ENCODE data around the gene AFG1L.
"Not testable (repeated sequence)": the region's sequence is repeated elsewhere in the genome, so short reads cannot be mapped to it uniquely, and the experiment has no call there.

The AFG1L gene

GRCh38 chr6:108556866-108557493 lies 262.1 kb downstream of the AFG1L start:
- DNase-seq (ENCODE audit: low read depth), result no peak

GRCh38 chr6:108557494-108558371 lies 262.9 kb downstream of the AFG1L start:
- DNase-seq (ENCODE audit: low read depth), result peak; percentile 78

DNA sequence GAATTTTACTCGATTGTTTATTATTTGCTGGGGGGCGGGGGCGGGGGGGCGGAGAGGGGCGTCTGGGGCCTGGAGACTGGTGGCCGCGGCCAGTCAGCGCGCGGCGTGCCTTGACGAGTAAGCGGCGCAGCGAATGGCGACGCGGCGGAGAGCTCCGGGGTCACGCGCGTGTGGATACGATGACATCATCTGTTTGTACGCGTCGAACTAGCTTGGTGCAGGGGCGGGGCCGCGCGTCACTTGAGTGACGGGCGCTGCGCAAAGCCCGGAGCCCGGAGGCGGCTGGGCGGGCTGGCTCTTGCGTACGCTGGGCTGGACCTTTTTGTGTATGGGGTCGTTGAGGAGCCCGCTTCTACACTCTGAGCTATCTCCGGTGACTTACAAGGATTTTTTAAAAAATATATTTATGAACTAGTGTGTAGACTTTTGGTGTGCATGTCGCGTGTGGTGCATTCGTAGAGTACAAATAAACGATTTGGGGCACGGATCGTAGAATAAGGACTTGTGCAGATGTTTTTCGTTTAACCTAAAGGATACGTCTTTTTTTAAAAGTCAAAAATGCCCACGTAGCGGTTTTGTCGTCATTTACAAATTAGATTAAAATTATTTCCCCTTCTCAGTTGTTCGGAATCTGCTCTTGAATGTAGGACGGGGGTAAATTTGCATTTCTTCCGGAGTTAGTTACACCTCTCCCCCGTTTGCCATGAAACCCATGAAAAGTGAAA lies 263.7 kb downstream of the AFG1L start:
- DNase-seq (ENCODE audit: low read depth), result peak; percentile 96

GRCh38 chr6:108559097-108559883 lies 264.4 kb downstream of the AFG1L start:
- peak; percentile 85 for DNase-seq (ENCODE audit: low read depth)

DNA sequence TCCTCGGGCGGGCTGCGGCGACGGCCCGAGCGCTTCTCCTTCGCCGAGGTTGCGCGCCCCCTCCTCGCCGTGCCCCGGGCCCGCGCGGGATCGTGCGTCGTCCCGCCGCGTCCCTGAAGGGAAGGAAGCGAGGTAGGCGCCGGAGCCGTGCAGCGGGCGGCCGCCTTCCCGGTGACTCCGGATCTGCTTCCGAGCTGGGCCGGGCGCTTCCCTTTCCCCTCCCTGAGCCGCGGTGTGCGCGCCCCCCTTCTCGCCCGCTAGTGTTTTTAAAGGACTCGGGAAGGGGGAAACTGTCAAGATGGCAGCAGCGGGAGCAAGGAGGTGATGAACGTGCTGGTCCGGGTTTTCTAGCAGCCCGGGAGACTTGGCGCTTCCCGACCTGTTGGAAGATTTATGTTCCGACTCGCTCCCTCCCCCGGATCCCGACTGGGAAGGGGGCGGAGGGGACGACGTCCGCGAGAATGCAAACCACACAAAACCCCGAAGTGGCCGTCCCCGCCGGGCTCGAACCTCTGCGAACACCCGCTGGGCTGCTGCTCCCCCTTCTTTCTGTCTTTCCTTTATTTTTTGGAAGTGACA lies 265.1 kb downstream of the AFG1L start:
- DNase-seq (ENCODE audit: low read depth), result no peak

DNA sequence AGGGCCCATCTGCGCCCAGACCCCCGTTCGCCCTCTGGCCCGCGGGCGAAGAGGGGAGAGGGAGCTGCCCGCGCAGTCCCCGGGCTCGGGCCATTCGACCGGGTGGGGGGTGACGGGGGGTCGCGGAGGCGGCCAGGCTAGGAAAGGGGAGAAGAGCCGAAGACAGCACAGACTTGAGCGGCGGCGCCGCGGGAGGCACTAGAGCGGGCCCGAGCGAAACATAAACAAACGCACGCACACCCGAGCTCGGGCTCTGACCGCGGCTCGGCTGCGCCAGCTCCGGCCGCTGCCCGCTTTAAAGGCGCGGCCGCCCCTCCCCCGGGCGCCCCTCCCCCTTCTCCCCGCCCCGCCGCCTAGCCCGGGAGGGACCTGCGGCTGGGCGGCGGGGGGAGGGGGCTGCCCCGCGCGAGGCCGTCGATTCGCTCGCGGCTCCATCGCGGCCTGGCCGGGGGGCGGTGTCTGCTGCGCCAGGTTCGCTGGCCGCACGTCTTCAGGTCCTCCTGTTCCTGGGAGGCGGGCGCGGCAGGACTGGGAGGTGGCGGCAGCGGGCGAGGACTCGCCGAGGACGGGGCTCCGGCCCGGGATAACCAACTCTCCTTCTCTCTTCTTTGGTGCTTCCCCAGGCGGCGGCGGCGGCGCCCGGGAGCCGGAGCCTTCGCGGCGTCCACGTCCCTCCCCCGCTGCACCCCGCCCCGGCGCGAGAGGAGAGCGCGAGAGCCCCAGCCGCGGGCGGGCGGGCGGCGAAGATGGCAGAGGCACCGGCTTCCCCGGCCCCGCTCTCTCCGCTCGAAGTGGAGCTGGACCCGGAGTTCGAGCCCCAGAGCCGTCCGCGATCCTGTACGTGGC lies 265.8 kb downstream of the AFG1L start, which contains the start of gene FOXO3:
TSS of gene FOXO3 (plus strand) at position 455 of the 846 bp plus-strand sequence. CDS start at position 747, 292 bp downstream.
- peak; percentile 47 for DNase-seq (ENCODE audit: low read depth)

DNA sequence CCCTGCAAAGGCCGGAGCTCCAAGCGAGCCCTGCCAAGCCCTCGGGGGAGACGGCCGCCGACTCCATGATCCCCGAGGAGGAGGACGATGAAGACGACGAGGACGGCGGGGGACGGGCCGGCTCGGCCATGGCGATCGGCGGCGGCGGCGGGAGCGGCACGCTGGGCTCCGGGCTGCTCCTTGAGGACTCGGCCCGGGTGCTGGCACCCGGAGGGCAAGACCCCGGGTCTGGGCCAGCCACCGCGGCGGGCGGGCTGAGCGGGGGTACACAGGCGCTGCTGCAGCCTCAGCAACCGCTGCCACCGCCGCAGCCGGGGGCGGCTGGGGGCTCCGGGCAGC lies 266.4 kb downstream of the AFG1L start:
- not testable (repeated sequence) for DNase-seq (ENCODE audit: low read depth)

DNA sequence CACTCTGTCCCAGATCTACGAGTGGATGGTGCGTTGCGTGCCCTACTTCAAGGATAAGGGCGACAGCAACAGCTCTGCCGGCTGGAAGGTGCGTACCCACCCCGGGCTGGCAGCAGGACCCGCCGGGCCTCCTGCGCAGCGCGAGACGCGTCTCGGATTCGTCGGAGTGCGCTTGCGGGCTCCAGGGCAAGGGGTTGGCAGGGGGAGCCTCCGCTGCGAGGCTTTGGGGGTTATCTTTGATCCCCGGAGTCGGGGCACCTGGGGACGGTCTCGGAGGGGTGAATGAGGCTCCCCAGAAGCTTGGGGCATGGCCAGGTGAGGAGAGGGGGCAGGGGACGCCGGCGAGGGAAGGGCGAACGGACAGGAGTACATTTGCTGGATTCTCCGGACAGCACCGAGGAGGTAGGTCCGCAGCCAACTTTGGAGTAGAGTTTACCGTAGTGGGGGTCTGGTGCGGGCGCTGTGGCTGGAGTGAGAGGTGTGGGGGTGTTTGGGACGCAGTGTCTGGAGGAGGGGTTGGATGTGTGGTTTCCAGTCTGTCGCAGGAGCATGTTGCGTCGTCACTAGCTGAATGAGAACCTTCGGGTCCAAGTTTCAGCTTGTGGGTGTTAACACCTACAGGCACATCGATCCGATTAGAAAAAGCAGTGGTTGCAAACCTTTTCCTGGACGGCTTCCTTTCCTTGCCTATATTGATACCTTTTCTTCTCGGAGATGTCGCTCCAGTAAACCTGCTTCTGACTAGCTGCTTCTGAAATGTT lies 267.1 kb downstream of the AFG1L start:
- DNase-seq (ENCODE audit: low read depth), result no peak

- DNase-seq (ENCODE audit: low read depth), result no peak
These were observed 267.7 kb downstream of the AFG1L start for GRCh38 chr6:108562503-108562993.

GRCh38 chr6:108563292-108563691 lies 268.4 kb downstream of the AFG1L start:
- no peak for DNase-seq (ENCODE audit: low read depth)

GRCh38 chr6:108564178-108564577 lies 269.3 kb downstream of the AFG1L start:
- DNase-seq (ENCODE audit: low read depth), result no peak

DNA sequence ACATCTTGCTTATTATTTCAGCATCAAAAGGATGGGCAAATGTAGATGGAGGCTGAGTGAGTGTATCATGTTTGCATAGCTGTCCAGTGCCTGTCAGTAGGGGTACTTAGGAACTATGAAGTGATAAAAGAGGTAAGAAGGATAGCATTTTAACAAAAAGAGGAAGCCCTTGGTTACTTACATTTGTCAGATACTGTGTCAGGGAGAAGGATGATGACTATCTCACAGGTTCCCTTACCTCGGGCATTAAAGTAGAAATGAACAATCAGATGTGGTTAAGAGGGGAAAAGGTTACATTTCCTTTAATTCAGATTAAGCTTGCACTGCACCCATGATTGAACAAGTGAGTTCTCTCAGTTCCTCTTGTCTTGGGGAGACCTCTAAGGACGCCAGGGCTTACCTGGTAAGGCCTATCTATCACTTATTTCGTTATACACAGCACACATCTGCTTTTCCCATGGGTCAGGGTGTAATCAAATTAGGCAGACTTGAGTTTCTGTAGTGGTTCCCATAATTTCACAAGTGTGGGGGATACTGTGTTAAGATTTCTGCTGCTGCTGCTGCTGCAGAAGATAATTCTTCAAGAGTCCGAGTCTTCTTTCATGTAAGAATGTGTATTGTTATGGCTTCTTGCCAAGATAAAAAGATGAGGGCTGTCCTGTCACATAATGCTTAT lies 270.4 kb downstream of the AFG1L start:
- DNase-seq (ENCODE audit: low read depth), result no peak

DNA sequence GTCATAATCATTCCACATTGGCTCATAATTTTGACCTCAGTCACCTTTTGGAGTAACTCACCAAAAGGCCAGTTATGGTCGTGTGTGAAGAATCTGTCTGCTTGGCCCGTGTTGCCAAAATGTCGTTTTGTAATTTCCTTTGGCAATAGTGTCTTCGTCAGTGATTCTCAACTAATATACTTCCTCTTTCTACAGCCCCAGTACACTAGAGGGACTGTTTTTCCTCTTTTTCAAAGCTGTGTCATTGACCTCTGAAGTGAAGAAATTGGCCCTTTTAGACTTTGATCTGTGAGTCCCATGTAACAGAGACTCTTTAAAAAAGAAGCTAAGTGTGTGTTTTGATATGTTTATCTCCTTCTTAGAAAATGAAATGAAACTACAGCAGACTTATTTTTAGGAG lies 271.0 kb downstream of the AFG1L start:
- DNase-seq (ENCODE audit: low read depth), result no peak

GRCh38 chr6:108566406-108566805 lies 271.6 kb downstream of the AFG1L start:
- no peak for DNase-seq (ENCODE audit: low read depth)

DNA sequence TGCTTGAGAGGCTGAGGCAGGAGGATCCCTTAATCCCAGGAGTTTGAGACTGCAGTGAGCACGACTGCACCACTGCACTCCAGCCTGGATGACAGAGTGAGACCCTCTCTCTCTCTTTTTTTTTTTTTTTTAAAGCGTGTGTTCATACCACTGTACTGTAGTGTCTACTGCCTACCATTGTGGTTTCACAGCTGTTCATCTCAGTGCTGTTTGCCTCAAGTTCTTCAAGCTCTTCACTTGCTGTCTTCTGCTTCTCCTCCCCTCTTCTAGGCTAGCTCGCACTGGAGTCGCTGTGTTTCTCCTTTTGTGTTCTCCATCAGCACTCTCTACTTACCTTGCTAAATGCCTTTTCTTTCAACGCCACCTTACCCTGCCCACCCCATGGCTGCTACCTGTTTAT lies 273.2 kb downstream of the AFG1L start:
- DNase-seq (ENCODE audit: low read depth), result no peak

DNA sequence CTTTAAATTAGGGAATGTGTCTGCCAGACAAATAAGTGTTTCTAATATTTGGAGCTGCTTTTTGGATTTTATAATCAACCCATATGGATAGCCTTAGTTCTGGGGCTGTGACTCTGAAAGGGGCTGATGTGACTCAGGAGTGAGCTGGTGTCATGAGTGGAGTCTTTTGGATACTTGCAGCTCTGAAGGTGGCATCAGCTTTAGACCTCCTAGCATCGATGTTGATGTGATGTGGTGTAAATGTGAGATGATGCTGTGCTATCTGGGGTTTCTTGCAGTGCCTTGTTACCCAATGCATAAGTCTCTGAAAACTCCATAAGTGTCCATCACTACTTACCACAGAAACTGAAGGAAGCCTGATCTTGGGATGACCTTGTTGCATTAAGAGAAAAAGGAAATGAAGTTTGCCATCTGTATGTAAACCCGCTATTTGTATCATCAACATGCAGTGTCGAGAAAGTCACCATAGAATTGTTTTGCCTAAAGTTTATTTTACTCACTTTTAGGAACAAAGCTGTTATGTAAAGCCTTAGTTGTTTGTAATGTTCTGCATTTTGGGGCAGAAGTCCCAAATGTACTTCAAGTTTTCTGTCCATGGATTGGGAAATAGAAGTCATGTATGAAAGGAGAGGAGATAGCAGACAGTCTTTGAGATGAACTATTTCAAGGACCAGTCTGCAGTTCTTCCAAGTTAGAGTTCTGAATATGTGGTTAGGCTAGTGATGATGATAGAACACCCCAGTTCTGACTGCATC lies 273.9 kb downstream of the AFG1L start:
- no peak for DNase-seq (ENCODE audit: low read depth)

DNA sequence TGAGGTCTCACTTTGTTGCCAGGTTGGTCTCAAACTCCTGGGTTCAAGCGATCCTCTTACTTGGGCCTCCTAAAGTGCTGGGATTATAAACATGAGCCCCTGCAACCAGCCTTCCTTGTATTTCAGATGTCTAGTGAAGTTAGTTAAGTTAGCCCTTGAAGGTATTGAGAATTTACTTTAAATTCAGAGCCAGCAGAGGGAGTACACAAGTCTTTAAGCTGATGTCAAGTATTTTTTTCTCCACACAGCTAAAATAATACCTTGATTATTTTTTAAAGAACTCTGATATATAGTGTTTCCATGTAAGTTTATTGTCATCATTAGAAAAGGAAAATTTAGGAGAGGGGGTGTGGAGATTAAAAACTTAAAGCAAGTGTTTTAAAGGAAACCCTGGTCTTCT lies 275.7 kb downstream of the AFG1L start:
- no peak for DNase-seq (ENCODE audit: low read depth)

- DNase-seq (ENCODE audit: low read depth), result no peak
These were observed 279.7 kb downstream of the AFG1L start for GRCh38 chr6:108574457-108575141.

Data from T follicular helper cell (primary cell).